KOPT-K1 (cell line): ENCODE results near the gene TRIP10.
"Not testable (repeated sequence)": the region's sequence is repeated elsewhere in the genome, so short reads cannot be mapped to it uniquely, and the experiment has no call there.

Source experiments
- H3K27ac ChIP-seq: fragments of 200-600 bp; sonication (generic); 2 replicates; pipeline ENCODE4 v1.5.1; 2016; ENCODE audit warnings: antibody characterized with exemption, mild to moderate bottlenecking, low read depth, low read length; ENCODE audit not compliant: poor library complexity, severe bottlenecking
- H3K36me3 ChIP-seq: fragments of 200-600 bp; sonication (generic); 2 replicates; pipeline ENCODE4 v1.5.1; 2017; ENCODE audit warnings: antibody characterized with exemption, mild to moderate bottlenecking, low read length, moderate library complexity; ENCODE audit not compliant: insufficient read depth
- H3K9me3 ChIP-seq: fragments of 200-600 bp; sonication (generic); 2 replicates; pipeline ENCODE4 v1.5.1; 2017; ENCODE audit warnings: antibody characterized with exemption, low read length, mild to moderate bottlenecking; ENCODE audit not compliant: insufficient read depth, poor library complexity, severe bottlenecking

The TRIP10 gene

DNA sequence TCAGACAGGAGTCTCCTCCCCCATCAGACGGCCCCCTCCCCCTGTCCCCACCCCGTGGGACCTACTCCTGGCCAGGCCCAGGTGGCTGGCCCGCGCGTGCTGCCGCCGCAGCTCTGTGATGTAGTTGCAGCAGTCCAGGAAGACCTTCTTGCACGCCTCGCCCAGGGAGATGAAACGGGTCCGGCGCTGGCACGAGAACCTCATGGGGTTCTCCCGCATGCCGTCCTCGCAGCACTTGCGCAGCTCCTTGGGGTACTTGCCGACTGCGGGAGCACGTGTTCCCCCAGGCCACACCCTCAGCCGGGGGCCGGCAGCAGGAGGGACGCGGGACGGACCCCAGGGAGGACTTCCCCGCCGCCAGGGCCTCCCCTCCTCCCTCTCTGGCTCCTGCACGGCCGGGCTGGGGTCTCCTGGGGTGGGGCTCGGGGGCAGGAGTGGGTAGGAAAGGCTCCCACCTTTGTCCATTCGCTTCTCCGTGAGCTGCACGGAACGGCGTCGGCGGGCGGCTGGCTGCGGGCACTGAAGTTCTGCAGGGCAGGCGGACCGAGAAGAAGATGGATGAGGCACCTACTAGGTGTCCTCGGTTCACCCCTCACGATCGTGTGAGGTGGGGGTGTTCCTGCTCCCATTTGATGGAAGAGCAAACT, 32.3 kb upstream of the TRIP10 start:
- Histone ChIP-seq H3K36me3 (no peaks in the 10 kb centered on the region), H3K27ac (no peak overlapping the region), H3K9me3 (no peaks in the 10 kb centered on the region)

DNA sequence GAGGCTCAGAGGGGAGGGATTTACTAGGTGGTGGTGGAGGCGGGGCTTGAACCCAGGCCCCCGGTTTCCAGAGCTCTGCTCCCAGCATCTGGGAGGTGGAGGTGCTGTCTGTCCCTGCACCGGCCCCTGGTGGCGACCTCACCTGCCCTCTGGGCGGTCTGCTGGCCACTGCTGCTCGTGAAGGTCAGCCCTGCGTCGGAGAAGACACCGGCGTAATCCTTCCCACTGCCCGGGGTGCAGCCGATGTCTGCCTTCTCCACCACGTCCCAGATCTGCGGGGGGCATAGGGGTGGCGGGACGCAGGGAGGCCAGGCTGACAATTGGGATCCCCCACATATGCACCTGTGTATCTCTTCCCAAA, 31.8 kb upstream of the TRIP10 start:
- Histone ChIP-seq H3K27ac (no peak overlapping the region), H3K36me3 (no peaks in the 10 kb centered on the region), H3K9me3 (no peaks in the 10 kb centered on the region)

DNA sequence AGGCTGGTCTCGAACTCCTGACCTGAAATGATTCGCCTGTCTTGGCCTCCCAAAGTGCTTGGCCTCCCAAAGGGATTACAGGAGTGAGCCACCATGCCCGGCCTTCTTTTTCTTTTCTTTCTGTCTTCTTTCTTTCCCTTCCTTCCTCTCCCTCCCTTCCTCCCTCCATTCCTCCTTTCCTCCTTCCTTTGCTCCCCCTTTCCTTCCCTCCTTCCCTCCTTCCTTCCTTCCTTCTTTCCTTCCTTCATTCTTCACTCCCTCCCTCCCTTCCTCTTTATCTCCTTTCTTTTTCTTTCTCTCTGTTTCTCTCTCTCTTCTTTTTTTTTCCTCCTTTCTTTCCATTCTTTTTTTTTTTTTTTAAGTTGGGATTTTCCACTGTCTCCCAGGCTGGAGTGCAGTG, 31.1 kb upstream of the TRIP10 start:
- Histone ChIP-seq H3K9me3 (no peaks in the 10 kb centered on the region), H3K36me3 (no peaks in the 10 kb centered on the region), H3K27ac (no peak overlapping the region)

DNA sequence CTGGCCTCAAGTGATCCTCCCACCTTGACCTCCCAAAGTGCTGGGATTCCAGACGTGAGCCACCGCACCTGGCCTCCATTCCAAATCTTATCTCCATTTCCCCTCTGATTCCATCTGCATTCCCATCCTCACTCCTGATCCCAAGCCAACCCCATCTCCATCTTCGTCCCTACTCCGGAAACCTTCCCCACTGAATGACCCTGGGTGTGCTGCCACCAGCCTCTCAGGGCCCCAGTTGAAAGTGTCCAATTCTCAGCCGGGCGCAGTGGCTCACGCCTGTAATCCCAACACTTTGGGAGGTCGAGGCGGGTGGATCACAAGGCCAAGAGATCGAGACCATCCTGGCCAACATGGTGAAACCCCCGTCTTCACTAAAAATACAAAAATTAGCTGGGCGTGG, 30.6 kb upstream of the TRIP10 start:
- H3K27ac ChIP-seq, H3K9me3 ChIP-seq, H3K36me3 ChIP-seq: not testable (repeated sequence)

DNA sequence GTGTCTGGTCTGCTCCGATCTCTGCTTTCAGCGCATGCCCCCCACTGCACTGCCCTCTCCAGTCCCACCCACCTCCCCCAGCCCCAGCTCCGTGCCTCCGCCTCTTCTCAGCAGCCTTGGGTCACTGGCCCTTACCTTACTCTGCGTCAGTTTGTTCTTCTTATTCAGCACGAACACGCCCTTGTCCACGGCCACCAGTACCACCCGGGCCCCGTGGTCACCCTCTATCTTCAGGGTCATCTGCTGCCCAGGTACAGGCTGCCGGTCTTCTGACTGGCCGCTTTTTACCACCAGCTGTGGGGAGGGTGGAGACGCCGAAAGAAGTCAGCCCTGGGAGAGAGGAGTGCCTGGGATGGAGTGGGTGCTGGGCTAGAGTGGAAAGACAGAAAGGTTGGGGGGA, 29.9 kb upstream of the TRIP10 start:
- Histone ChIP-seq H3K27ac (no peak overlapping the region), H3K9me3 (no peaks in the 10 kb centered on the region), H3K36me3 (no peaks in the 10 kb centered on the region)

DNA sequence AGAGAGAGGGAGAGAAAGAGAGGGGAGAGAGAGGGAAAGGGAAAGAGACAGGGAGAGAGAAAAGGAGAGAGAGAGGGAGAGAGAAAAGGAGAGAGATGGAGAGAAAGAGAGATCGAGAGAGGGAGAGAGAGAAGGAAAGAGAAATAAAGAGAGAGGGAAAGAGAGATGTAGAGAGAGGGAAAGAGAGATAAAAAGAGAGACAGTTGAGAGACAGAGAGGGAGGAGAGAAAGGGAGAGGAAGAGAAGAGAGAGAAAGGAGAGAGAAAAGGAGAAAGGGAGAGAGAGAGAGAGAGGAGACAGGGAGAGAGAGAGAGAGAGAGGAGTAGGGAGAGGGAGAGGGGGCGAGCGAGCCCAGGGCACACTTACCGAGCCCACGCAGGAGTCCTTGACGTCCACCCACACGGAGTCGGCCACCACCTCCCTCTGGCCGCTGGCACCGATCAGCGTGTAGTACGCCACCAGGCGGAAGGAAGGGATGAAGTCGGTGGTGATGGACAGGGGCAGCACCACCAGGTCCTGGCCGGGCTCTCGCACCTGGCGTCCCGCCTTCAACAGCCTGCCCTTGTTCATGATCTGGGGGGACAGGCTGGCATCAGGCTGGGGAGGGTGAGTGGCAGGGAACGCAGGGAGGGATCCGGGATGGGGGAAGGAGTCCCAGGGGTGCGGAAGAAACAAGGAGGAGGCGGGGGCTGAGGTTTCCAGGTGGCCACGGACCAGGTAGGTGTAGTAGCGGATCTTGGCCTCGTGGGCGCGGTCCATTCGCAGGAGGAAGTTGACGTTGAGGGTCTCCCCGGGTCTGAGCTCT, 29.0 kb upstream of the TRIP10 start:
- no peaks in the 10 kb centered on the region for H3K9me3 ChIP-seq
- no peak overlapping the region for H3K27ac ChIP-seq
- H3K36me3 ChIP-seq, result no peaks in the 10 kb centered on the region

DNA sequence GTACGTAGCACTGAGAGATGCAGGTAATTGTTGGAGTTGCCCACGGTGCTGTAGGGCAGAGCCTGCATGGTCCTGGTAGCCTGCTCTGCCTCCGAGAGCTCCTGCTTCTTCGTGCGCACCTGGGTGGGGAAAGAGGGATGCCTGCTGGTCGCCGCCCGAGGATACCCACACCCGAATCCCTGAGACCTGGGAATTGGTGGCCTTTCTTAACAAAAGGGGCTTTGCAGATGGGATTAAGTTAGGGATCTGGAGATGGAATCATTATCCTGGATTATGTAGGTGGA, 28.5 kb upstream of the TRIP10 start:
- Histone ChIP-seq H3K36me3 (no peaks in the 10 kb centered on the region), H3K27ac (no peak overlapping the region), H3K9me3 (no peaks in the 10 kb centered on the region)

DNA sequence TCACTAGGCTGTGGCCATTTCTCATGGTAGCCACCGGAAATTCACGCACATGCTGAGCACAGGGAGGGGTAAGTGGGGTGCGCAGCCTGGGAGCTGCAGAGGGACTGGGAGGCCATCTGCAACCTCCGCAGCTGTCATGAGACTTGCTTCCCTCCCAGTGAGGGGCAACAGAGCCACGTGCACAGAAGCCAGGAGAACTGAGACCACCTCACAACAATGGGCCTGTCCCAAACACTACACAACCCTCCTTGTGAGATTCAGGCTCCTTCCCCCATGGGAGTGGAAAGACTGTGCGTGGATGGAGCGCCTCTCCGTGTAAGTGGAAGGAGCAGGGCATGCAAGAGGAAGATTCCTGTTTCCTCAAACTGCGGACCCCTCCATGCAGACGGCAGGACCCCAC, 27.9 kb upstream of the TRIP10 start:
- Histone ChIP-seq H3K9me3 (no peaks in the 10 kb centered on the region), H3K27ac (no peak overlapping the region), H3K36me3 (no peaks in the 10 kb centered on the region)

DNA sequence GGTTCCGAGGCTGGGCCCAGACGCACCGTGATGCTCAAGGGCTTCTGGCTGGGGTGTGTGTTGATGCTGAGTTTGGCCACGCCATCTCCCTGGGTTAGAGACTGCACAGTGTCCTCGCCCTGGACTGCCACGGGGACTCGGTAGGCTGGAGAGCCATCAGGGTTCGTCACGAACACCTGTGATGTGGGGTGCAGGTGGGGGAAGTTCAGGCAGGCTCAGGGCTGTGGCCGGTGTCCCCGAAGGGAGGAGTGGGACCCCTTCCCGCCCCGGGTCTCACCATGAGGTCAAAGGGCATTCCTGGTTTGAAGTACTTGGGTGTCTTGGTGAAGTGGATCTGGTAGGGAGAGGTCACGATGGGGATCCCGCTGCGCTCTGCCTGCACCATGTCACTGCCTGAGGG, 27.2 kb upstream of the TRIP10 start:
- no peak overlapping the region for H3K27ac ChIP-seq
- H3K36me3 ChIP-seq, result no peaks in the 10 kb centered on the region
- no peaks in the 10 kb centered on the region for H3K9me3 ChIP-seq

DNA sequence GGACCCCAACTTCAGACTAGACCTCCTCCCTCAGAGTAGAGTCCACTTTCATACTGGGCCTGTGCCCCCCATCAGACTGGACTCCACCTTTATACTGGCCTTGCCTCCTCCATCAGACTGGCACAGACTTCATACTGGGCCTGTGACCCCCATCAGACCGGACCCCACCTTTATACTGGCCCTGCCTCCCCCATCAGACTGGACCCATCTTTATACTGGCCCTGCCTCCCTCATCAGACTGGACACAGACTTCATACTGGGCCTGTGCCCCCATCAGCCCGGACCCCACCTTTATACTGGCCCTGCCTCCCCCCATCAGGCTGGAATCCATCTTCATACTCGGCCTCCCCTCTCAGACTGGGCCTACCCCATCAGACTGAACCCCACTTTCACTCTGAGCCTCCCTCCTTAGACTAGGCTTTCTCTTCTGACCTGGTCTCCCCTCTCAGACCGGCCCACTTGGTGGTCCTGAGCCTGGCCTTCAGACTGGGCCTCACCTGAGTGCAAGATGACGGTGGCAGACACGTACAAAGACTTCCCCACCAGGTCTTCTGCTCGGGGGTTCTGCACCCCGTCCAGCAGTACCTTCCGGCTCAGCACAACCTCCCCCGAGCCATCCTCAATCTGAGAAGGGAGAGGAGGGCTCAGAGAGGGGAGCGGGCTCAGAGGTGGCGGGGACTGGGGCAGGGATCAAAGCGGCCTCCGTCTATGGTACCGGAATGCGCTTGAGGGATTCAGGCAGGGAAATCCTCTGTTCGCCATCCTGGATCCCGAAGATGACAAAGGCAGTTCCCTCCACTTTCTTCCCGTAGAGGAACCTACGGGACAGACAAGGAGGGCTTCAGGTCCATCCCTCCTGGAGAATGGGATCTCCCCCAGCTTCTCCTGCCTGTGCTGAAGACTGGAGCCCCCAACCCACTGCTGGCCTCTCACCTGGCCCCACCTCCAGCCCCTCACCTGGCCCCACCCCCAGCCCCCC, 26.5 kb upstream of the TRIP10 start:
- Histone ChIP-seq H3K27ac (no peak overlapping the region), H3K9me3 (no peaks in the 10 kb centered on the region), H3K36me3 (no peaks in the 10 kb centered on the region)

DNA sequence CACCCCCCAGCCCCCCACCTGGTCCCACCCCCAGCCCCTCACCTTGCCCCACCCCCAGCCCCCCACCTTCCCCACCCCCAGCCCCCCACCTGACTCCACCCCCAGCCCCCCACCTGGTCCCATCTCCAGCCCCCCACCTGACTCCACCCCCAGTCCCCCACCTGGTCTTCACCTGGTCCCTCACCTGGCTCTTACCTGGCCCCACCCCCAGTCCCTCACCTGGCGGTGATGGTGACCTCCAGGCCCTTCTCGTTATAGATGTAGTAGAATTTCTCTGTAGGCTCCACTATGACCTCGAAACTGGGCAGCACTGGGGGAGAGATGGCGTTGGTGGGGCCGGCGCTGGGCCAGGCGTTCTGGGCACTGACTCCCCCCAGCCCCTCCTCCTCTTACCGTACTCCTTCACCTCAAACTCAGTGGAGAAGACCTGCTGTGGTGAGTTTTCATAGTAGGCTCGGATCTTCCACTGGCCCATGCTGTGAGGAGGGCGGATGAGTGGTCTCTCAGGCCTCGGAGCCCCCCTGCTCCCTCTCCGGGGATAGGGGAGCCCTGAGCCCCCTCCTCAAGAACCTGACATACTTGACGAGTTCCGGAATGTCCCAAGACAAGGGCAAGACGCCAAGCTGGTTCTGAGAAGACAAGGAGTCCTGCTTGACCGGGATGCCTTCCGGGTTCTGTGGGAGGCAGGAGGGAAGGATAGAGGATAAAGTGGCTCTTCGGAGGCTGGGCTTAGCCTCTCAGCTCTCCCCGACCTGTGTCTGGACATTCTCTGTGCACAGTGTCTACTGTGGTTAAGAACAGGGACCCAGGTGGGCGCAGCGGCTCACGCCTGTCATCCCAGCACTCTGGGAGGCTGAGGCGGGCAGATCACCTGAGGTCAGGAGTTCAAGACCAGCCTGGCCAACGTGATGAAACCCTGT, 25.4 kb upstream of the TRIP10 start:
- Histone ChIP-seq H3K36me3 (no peaks in the 10 kb centered on the region), H3K9me3 (no peaks in the 10 kb centered on the region), H3K27ac (no peak overlapping the region)

DNA sequence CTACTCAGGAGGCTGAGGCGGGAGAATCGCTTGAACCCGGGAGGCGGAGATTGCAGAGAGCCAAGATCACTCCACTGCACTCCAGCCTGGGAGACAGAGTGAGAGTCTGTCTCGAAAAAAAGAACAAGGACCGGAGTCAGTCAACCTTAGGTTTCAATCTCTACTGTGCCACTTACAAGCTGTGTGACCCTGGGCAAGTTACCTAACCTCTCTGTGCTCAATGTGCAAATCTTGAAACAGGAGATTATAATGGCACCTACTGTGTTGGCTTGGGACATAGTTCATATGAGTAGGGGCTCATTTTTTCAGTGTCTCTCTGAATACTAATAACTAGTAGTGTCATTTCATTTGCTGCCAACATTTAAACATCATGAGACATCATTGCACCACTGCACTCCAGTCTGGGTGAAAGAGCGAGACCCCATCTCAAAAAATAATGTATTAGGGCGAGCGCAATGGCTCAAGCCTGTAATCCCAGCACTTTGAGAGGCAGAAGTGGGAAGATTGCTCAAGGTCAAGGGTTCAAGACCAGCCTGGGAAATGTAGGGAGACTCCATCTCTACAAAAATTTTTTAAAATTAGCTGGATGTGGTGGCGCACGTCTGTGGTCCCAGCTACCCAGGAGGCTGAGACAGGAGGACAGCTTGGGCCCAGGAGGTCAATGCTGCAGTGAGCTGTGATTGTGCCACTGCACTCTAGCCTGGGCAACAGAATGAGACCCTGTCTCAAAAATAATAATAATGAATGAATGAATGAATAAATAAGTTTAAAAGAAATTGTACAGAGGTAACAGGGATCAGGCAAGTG, 24.5 kb upstream of the TRIP10 start:
- Histone ChIP-seq H3K9me3 (no peaks in the 10 kb centered on the region), H3K27ac (no peak overlapping the region), H3K36me3 (no peaks in the 10 kb centered on the region)

DNA sequence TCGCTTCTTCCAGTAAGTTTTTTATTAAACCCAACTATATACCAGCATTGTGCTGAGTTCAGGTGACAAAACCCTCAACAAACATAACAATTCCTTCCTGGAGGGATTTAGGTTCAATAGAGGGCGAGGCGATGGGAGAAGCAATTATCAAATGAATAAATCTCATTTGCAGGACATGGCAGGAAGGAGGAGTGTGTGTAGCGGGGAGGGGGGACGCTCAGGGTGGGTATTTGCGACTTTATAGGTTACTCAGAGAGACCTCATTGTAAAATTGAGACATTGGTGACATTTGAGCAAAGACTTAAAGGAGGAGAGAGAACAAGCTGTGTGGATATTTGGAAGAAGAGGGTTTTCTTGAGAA, 22.9 kb upstream of the TRIP10 start:
- no peaks in the 10 kb centered on the region for H3K36me3 ChIP-seq
- no peaks in the 10 kb centered on the region for H3K9me3 ChIP-seq
- no peak overlapping the region for H3K27ac ChIP-seq

DNA sequence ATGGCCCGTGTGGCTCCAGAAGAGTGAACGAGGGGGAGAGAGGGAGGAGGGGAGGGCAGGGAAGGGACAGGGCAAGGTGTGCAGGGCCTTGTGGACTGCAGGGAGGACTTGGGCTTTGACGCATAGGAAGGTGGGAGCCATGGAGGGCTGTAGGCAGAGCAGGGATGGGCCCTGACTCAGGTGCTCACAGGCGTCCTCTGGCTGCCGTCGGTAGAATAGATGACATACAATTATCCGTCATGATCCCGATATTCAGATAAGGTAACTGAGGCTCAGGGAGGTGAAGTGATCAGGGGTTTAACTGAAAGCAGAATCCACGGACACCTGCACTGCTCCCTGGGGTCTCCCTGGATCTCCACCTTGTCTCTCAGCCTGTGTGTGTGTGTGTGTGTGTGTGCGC, 22.4 kb upstream of the TRIP10 start:
- no peak overlapping the region for H3K27ac ChIP-seq
- no peaks in the 10 kb centered on the region for H3K9me3 ChIP-seq

More for the DNA sequence above, 22.4 kb upstream of the TRIP10 start:
- no peaks in the 10 kb centered on the region for H3K36me3 ChIP-seq
